Measurements from ENCODE around the gene ADAM15. TPM values are rescaled to one million over a fixed set of nuclear protein-coding genes. Genes with fewer than 3 reads are reported as not detected.

Gene ADAM15
- total RNA-seq, 1 experiment from 2014 or later, result 38.4 TPM

- TF ChIP-seq AR (CRISPR knock-in tag; IDR thresholded peaks at IDR 0.05), result no peak
- no peak for TF ChIP-seq EMX1 (CRISPR knock-in tag; IDR thresholded peaks at IDR 0.05)
- TF ChIP-seq SMAD3 (CRISPR knock-in tag; IDR thresholded peaks at IDR 0.05; ENCODE audit: borderline replicate concordance), result no peak
- TF ChIP-seq RELA (CRISPR knock-in tag; IDR thresholded peaks at IDR 0.05; ENCODE audit: borderline replicate concordance), result no peak
- TF ChIP-seq HMGXB4 (CRISPR knock-in tag; IDR thresholded peaks at IDR 0.05), result no peak
- no peak for TF ChIP-seq ATF3 (CRISPR knock-in tag; conservative IDR thresholded peaks at IDR 0.05)
- TF ChIP-seq CREM (CRISPR knock-in tag; IDR thresholded peaks at IDR 0.05), result no peak
- no peak for TF ChIP-seq CREB1 (CRISPR knock-in tag; IDR thresholded peaks at IDR 0.05)
- no peak for TF ChIP-seq SMAD4 (CRISPR knock-in tag; IDR thresholded peaks at IDR 0.05)
Measured at GRCh38 chr1:155005076-155006011, 45.8 kb upstream of the ADAM15 start (continued).

GRCh38 chr1:155006601-155007101 is 44.5 kb upstream of the ADAM15 start:
- H3K4me1 Mint-ChIP-seq, result peaks cover 48% of the 10 kb centered on the region
- ATAC-seq (no peak), DNase-seq (ENCODE audit: low spot score) (no peak)
- no peak overlapping the region for H3K4me3 Mint-ChIP-seq
- H3K27me3 Mint-ChIP-seq (ENCODE audit: low read depth), result no peaks in the 10 kb centered on the region
- TF ChIP-seq SMAD4 (CRISPR knock-in tag; IDR thresholded peaks at IDR 0.05), result no peak
- no peak for TF ChIP-seq TP53 (CRISPR knock-in tag; IDR thresholded peaks at IDR 0.05)
- H3K27ac Mint-ChIP-seq, result no peak overlapping the region
- ChIA-PET CTCF (interaction anchor here (0.7 to 4.3 kb wide), 8 partner anchors 10 to 166 kb away, joined by 3 to 58 read pairs (median 5); partner anchors contain the start of genes ADAM15 and KRTCAP2), POLR2A (interaction anchor here (0.9 kb wide), 1 partner anchor 74 kb away, joined by 3 read pairs; no protein-coding TSS in a partner anchor)
- no peaks in the 10 kb centered on the region for H3K36me3 Mint-ChIP-seq
- H3K9me3 Mint-ChIP-seq, result no peaks in the 10 kb centered on the region

- ChIA-PET POLR2A (interaction anchor here (0.5 to 1.7 kb wide), 6 partner anchors 7 to 74 kb away, joined by 3 to 7 read pairs (median 4); partner anchors contain the start of genes FLAD1 and SHC1), CTCF (interaction anchor here (0.9 to 4.3 kb wide), 16 partner anchors 8 to 186 kb away, joined by 3 to 58 read pairs (median 6); partner anchors contain the start of genes ADAM15, KRTCAP2 and PBXIP1)
- Mint-ChIP-seq H3K4me1 (peaks cover 50% of the 10 kb centered on the region), H3K27me3 (ENCODE audit: low read depth) (no peaks in the 10 kb centered on the region), H3K4me3 (no peak overlapping the region), H3K36me3 (no peaks in the 10 kb centered on the region), H3K27ac (no peak overlapping the region), H3K9me3 (no peaks in the 10 kb centered on the region)
- ATAC-seq, result no peak
- no peak for DNase-seq (ENCODE audit: low spot score)
- no peak for TF ChIP-seq ZNF396 (CRISPR knock-in tag; IDR thresholded peaks at IDR 0.05; ENCODE audit: borderline replicate concordance)
- TF ChIP-seq CREM (CRISPR knock-in tag; IDR thresholded peaks at IDR 0.05), result no peak
- TF ChIP-seq CBFB (CRISPR knock-in tag; IDR thresholded peaks at IDR 0.05; ENCODE audit: low read depth), result no peak
- no peak for TF ChIP-seq SMAD4 (CRISPR knock-in tag; IDR thresholded peaks at IDR 0.05)
- no peak for TF ChIP-seq MAX (CRISPR knock-in tag; IDR thresholded peaks at IDR 0.05)
- TF ChIP-seq IRF1 (CRISPR knock-in tag; IDR thresholded peaks at IDR 0.05), result no peak
- no peak for TF ChIP-seq USF1 (CRISPR knock-in tag; IDR thresholded peaks at IDR 0.05)
- TF ChIP-seq ZSCAN18 (CRISPR knock-in tag; IDR thresholded peaks at IDR 0.05), result no peak
- no peak for TF ChIP-seq FOXK1 (CRISPR knock-in tag; IDR thresholded peaks at IDR 0.05)
- TF ChIP-seq IRF2 (CRISPR knock-in tag; IDR thresholded peaks at IDR 0.05; ENCODE audit: borderline replicate concordance, low read depth), result no peak
- TF ChIP-seq ZNF138 (CRISPR knock-in tag; conservative IDR thresholded peaks at IDR 0.05), result no peak
- no peak for TF ChIP-seq FOXP1 (CRISPR knock-in tag; IDR thresholded peaks at IDR 0.05; ENCODE audit: borderline replicate concordance)
- TF ChIP-seq NR2C2 (CRISPR knock-in tag; IDR thresholded peaks at IDR 0.05), result no peak
- TF ChIP-seq NR1H2 (CRISPR knock-in tag; IDR thresholded peaks at IDR 0.05), result no peak
- TF ChIP-seq MYBL2 (CRISPR knock-in tag; IDR thresholded peaks at IDR 0.05), result no peak
Measured at GRCh38 chr1:155007251-155007828, 43.8 kb upstream of the ADAM15 start.

All from WTC11 (cell line).